ENCODE data around the gene ELMO2.

The ELMO2 gene

GRCh38 chr20:46332373-46333160, 73.8 kb downstream of the ELMO2 start:
- DNase-seq (ENCODE audit: low read depth in 2 of 2) = no peak

- DNase-seq (ENCODE audit: low read depth in 2 of 2) = no peak
Observed at GRCh38 chr20:46331611-46332361, 74.6 kb downstream of the ELMO2 start.

- no peak for DNase-seq (ENCODE audit: low read depth in 2 of 2)
Observed at GRCh38 chr20:46330831-46331371, 75.5 kb downstream of the ELMO2 start.

- no peak for DNase-seq (ENCODE audit: low read depth in 2 of 2)
Observed at GRCh38 chr20:46330072-46330763, 76.2 kb downstream of the ELMO2 start.

GRCh38 chr20:46328200-46328882, 78.1 kb downstream of the ELMO2 start:
- no peak for DNase-seq (ENCODE audit: low read depth in 2 of 2)

- no peak for DNase-seq (ENCODE audit: low read depth in 2 of 2)
Observed at GRCh38 chr20:46327557-46327956, 78.9 kb downstream of the ELMO2 start.

GRCh38 chr20:46325789-46326188, 80.6 kb downstream of the ELMO2 start:
- DNase-seq (ENCODE audit: low read depth in 2 of 2) = no peak

GRCh38 chr20:46324960-46325703, 81.3 kb downstream of the ELMO2 start:
- no peak for DNase-seq (ENCODE audit: low read depth in 2 of 2)

- DNase-seq (ENCODE audit: low read depth in 2 of 2) = no peak
Observed at GRCh38 chr20:46324379-46324778, 82.0 kb downstream of the ELMO2 start.

GRCh38 chr20:46323557-46323956, 82.9 kb downstream of the ELMO2 start:
- DNase-seq (ENCODE audit: low read depth in 2 of 2) = no peak

GRCh38 chr20:46322641-46323040, 83.8 kb downstream of the ELMO2 start:
- DNase-seq (ENCODE audit: low read depth in 2 of 2) = no peak

- no peak for DNase-seq (ENCODE audit: low read depth in 2 of 2)
Observed at GRCh38 chr20:46317685-46318177, 88.7 kb downstream of the ELMO2 start.

GRCh38 chr20:46316984-46317684, 89.3 kb downstream of the ELMO2 start:
- DNase-seq (ENCODE audit: low read depth in 2 of 2) = no peak

All from stimulated activated CD8-positive, alpha-beta memory T cell treated with anti-CD3 and anti-CD28 coated beads, Interleukin-15, amount 100 ng/mL, for 48 hours (primary cell).